HG02840 (cell line): Measurements from ENCODE around the gene CERKL.

Experiments used
- ATAC-seq: cut with Tn5 transposase; IDR thresholded peaks from one replicate; pipeline ENCODE4 v1.9.1; 2021; ENCODE audit warnings: mild to moderate bottlenecking, moderate library complexity, moderate number of reproducible peaks; ENCODE audit not compliant: unreplicated experiment, low FRiP score

CERKL gene

DNA sequence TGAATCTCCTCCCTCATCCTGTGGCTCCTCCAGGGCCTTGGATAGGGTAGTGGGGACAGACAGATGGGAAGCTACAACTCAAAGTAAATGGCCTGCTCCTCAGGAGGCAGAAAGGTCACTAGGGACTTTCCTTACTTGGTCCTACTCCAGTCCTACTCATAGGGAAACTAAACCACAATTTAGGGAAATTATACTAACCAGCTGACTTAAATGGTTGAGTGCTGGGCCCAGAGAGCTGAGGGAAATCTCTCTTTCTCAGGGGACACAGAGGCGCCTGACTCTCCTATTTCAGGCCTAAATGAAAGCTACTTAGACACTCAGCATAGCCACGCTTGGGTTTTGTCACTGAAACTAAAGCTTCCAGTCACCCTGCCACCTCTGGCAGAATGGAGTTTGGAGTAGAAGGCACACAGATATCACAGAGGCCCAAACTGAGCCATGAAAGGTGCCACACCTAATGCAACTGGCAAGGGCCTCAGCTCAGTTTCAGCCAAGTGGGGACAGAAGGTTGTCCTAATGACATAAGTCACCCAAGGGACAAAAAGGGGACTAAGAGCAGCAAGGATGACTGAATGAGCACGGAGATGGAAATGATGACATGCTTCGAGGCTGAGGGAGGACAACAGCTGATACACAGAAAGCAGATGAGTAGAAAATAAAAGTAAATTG, 24.0 kb downstream of the CERKL start:
- ATAC-seq = peak; percentile 91

DNA sequence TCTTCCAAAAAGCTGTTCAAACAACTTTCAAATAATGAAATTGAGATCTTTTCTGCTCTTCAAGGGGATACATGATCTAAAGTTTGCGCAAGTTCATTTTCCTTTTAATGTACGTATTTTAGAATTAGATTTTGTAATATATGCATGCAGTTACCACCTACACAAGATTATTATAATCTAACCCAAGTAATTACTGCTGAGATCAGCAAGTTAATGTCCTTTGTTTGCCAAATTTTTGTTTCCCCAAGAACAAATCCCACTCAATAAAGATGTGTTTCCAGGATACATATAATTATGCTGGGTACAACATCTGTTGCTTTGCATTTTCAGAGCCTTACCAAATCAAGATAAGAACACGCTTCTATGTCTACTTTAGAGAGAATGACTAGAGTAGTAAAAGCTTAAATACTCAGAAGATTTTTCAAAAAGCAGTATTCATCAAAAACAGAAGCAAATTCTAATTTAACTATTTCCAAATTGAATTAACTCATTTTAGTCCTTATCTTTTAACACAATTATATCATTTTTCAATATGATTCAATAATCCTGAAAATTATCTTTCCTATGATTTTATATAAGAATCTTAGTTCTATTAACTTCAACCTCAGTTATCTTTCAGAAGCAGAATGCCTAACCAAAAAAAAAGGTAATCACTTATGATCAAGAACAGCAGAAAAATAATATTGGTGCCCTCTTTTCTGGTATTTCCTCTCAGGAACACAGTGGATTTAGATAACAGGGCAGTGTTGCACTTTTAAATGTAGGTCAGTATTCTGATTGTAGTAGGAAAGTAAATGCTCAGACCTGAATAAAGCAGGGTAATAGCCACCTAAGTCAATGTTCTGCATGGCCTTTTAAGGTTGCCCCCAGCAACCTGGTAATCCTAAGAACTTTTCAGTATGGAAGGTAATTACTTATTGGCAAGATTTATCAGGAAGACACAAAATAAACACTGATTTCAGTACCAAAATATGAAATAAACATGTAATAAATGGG, 28.0 kb downstream of the CERKL start:
- ATAC-seq = no peak

DNA sequence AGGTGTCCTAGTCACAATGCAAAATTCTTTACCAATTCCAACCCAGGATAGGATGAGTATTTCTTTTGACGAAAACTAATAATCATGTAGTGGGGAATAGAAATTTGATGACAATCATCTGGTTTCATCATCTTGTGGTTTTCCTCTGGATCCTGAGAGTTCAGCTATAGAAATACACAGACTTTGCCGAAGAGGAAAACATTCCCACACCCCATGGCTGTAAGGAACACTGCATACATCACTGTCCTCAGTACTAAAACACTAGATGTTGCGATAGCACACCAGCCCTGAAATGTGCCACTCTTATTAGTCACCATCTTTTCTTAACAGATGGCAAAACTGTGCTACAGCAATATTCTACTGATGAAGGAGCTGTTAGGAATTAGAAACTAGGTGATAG, 29.4 kb downstream of the CERKL start:
- no peak for ATAC-seq

DNA sequence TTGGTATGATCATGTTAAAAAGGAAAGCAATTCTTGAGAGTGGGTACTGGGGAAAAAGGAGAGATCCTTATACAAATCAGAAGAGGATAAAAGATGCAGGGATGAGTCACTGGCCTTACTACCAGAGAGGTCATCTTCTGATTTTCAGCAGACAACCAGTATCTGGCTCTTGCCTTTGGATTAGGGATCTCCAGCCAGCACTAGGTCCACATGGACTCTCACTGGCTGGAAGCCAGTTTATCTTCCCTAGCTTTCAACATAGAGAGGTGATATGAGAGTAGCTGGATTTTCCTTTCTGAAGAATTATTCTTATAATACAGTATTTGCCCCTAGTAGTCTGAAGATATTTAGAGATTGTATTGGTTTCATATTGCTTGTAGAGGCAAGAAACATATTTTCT, 30.2 kb downstream of the CERKL start:
- no peak for ATAC-seq

DNA sequence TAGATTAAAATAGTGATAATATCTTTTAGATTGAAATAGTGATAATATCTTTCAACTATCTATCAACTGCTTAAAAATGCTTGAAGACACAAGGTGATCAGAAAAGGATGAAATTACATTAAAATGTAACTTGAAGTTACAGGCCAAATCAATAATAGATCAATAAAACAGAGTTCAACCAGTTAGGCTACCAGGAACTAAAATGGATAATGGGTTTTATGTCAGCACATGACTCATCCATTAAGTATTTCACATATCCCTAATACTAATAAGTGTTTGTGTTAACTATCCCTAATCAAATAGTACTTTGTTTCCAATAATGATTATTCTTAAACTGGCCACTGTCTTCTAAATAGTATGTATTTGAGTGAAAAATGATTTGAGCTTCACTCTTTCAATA, 33.7 kb downstream of the CERKL start:
- ATAC-seq = no peak

DNA sequence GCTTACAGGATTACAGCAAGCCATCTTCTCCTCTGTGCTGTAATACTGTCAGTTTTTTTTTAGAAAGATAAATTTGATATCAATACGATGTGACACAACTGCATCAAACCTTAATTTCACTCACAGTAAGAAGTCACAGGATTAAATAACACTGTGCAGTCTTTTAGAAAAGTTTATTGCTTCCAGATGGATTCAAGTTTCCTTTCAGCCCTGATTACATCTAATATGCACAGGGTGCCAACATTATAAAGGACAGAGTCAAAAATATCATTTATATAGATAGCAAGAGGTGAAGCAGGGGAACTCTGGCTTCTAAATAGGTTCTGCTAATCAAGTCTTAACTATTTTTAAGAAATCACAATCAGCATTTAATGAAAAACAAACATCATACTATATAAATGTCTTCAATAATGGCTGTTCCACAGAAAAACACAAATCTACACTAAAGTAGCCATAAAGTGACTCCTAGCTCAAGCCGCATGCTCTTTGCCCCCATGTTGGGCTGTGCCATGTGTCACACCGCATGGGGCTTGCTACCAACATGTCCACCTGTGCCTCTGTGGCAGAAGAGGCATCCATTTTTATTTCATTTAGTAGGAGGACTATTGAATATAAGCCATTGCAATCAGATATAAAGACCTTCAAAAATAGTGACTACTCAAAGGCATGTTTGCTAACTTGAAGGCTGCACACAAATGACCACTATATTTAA, 35.0 kb downstream of the CERKL start:
- ATAC-seq = no peak

DNA sequence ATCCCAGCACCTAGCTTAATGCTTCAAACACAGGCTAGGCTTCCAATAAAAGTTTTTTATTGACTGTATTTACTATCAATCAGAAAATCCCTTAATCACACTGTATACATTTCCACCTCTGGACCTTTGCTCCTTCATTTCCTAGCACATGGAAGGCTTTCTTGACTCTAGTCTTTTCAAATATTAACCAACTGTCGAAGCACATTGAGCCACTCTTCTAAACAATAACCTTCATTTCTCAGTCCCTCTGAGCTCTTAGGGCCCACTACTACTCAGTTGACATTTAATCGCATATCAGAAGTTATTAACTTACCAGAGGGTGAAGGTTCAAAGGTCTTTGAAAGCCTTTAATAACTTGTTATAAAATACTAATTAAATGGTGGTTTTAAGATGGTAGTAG, 37.4 kb downstream of the CERKL start:
- ATAC-seq = no peak

DNA sequence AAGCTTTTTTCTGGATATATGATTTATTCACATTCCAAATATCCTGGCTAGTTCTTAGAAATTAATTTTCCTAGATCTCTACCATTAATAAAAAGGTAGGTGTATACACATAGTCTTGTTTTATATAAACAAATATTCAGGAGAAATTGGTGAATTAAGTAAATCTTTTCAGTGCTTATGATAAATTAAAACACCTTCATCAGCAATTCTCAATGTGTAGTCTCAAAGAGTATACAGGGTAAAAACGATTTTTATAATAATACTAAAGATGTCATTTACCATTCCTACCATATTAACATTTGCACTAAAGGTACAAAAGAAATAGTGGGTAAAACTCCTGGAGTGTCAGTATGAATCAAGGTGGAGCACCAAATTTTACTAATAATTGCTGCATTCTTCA, 40.2 kb downstream of the CERKL start:
- no peak for ATAC-seq

DNA sequence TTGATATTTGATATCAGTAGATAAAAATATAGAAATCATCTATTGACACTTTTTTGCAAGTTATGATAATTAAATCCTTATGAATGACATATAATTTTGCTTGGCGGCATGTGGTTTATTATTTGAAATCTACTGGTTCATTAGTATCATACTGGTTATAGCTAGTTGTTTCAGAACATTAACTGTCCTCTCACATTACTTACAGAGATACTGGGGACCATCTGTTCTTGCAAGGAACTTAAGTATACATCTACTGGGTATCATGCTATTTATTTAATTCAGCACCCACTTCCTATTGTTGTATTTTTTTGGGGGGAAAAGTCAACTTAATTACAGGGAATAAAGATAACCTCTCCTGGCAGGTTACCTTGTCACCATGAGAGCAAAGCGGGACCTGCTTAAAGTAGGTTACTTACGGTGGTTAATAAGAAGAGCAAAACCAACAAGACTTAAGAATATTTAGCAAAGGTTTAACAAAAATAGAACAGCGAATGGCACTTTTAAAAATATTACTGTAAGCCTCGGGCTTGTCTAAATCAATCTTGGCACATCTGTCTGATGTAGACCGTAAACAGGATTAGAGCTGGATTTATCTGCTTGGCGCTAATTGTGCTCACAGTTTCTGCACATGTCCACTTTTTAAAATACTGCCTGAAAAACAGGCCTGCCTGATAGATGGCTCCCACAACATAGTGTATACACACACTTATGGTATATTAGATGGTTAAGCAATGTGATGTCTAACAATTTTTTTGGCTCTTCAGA, 41.8 kb downstream of the CERKL start:
- ATAC-seq = no peak

DNA sequence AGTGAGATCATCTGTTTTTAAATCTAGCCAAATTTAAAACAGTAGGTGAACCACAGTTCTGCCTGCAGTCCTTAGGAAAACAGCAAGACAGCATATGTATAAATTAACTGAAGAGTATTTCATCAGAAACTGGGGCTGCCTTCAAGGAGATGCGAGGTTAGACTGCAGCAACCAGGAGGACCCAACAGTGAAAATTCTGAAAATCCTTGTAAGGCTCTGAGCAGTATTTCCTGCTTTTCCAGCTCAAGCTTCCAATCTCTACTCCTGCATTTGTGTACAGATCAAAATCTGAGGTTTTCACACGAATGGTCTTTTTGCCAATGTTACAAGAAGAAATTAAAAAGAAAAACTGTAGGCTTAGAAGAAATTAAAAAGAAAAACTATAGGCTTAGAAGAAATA, 43.7 kb downstream of the CERKL start:
- no peak for ATAC-seq

DNA sequence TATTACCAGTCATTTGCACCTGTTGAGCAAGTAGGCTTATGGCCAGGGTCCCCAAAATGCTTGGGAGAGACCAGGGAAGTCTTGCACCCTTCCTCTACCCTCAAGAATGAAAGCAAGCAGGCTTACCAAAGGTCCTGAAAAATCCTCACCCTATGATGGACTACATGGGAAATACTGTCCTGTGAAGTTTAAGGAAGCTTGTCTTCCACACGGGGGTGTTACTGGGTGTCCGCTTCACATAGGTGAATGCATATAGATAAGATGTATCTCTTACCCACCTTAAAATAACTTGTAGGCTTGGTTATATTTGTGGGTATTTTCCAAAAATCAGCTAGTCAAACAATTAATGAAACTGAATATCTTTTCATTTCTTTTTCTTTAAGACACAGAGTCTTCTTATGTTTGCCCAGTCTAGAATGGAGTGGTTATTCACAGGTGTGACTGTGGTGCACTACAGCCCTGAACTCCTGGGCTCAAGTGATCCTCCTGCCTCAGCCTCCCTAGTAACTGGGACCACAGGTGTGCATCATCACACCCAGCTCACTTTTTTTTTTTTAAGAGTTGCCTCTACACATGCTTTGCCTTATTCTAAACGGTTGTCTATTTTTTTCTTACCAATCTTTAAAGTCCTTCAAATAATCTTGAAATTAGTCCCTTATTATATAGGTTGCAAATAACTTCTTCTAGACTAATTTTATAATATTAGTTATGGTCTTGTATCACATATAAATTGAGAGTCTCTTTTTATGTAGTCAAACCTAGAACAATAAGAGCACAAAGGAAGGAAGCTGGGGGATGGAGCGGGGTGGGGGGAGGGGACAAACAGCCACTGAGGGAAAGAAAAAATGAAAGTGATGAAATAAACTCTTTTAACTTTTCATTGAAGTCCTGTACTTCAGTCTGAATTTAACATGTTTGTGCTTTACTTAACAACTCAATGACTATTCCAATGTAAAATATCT, 49.0 kb downstream of the CERKL start:
- no peak for ATAC-seq

DNA sequence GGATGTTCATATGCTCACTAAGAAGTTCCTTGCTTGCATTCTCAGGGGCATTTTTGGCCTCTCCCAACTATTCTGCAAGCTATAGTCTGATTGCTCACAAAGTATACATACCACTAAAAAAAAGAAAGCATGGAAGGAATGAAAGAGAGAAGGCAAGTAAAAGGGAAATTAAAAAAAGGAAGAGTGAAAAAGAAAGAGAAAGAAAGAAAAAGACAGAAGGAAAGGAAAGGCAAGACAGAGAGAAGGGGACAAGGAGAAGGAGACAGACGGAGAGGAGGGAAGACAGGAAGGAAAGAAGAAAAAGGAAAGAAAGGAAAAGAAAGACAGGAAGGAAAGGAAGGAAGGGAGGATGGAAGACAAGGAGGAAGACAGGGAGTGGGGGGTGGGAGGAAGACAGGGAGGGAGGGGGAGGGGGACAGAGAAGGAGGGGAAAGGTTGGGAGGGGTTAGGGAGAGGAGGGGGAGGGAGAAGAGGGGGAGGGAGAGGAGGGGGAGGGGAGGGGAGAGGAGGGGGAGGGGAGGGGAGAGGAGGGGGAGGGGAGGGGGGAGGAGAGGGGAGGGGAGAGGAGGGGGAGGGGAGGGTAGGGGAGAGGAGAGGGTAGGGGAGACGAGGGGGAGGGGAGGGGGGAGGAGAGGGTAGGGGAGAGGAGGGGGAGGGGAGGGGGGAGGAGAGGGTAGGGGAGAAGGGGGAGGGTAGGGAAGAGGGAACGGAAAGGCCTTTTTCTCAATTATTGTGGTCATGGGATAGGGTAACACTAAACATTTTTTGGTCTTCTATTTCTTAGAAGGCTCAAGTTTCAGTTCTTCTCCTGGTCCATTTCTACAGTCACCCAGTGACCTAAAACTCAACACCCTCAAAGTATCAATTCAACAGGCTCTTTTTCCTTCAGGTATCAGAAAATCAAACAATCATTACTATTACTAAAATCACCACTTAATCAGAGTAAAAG, 50.7 kb downstream of the CERKL start:
- no peak for ATAC-seq

DNA sequence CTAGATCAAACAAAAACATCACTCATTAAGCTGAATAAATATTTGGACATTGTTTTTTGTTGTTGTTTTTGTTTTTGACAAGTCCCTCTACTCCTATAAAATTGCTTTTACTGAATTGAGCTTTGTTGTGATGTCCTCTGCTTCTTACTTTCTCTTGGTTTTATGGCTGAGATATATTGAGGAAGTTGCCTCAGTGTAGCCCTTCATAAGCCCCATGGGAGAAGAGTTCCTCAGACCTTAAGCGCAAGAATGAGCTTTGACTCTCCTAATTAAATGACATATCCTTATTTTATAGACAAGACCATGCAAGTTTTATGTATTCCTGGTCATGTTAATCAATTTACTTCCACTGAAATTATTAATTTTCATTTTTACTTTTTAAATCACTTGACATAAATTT, 54.9 kb downstream of the CERKL start:
- ATAC-seq = no peak

DNA sequence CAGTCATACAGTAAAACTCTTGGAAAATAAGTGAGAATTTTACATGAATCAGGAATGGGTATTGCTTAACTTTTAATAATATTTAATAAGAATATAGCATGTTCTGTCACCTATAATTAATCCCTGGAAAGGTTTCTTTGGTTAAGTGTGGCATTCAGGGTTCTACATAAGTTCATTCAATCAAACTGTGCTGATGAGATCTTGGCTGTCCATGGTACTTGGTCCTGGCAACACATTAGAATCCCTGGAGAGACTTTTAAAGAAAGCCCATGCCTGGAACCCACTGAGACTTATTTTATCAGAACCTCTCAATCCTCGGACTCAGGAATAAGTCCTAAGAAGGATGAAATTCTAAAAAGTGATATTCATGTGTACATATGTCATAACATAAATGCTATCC, 60.3 kb downstream of the CERKL start:
- ATAC-seq = no peak

DNA sequence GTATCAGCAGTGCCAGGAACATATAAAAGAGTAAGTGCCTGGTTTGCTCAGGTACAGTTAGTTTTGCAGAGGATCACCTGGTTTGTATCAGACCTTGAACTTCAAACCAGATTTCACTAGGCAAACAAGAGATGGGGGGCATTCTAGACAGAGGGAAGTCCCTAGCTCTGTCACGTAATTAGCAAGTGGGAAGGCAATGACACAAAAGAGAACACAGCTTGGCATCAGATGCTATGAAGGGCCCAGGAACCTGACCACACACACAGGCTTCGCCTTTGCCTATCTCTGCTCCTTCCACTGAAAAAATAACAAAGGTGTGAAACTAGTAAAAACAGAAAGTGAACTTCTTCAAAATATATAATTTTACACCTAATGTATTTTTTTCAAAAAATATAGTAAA, 62.6 kb downstream of the CERKL start:
- no peak for ATAC-seq

DNA sequence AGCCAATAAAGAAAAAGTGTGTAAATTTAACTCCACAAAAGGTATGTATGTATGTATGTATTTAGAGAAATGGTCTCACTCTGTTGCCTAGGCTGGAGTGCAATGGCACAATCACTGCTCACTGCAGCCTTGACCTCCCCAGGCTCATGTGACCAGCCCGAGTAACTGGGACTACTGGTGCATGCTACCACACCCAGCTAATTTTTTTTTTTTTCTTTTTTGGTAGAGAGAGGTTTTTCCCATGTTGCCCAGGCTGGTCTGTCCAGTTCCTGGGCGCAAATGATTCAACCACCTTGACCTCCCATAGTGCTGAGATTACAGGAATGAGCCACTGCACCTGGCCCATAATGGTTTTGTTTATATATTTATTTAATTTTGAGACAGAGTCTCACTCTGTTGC, 67.1 kb downstream of the CERKL start:
- ATAC-seq = no peak

DNA sequence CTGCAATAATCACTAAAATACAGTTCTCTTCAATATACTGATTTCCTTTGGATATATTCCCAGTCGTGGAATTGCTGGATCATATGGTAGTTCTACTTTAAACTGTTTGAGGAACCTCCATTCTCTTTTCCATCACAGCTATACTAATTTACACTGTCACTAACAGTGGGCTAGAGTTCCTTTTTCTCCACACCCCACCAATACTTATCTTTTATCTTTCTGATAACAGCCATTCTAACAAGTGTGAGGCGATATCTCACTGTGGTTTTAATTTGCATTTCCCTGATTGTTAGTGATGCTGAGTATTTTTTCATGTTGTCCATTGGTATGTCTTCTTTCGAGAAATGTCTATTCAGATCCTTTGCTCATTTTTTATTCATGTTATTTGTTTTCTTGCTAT, 68.4 kb downstream of the CERKL start:
- no peak for ATAC-seq

DNA sequence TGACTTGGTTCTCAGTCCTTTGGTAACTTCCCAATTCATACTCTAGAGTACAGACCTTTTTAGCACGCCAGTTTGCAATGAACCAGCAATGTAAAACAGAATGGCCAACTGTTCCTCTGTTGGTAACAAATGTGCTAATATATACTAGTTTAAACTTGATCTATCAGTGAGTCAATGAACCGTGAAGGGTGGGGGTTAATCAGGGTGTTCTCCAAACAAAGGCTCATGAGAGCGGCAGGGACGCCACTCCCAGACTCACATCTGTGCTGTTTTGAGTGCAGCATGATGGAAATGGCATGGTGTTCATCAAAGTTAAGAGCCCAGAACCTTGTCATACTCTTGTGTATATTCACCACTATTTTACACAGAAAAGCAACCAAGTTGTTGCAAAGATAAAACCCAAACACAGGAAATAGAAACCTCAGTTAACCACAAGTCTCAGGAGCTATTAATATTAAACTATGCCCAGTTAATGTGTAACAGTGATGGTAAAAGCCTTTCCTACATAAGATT, 70.3 kb downstream of the CERKL start:
- peak; percentile 95 for ATAC-seq
